HepG2 (cell line): Measurements from ENCODE around the gene FCN1. TPM values are rescaled to one million over a fixed set of nuclear protein-coding genes. Genes with fewer than 3 reads are reported as not detected.

Experiments
- ATAC-seq: fragments of 200-7000 bp; cut with Tn5 transposase; 3 replicates; pipeline ENCODE4 v1.9.1; 2020; ENCODE audit warnings: mild to moderate bottlenecking, moderate library complexity
- BruUV-seq: library from RNA; stranded (reverse); fragments of 400-500 nt; replicated peaks from 2 replicates; lab custom pipeline; 2021; lab: Mats Ljungman, UMichigan
- CTCF ChIA-PET: fragments of 300-600 bp; formaldehyde crosslinking; extraction: SDS; loops from one replicate; lab custom pipeline; 2021; ENCODE audit warnings: low total read pairs, inconsistent platforms, low intra/inter-chr PET ratio; lab: Yijun Ruan, JAX
- POLR2A ChIA-PET: fragments of 350-600 bp; sonication (Branson Sonifier 250); formaldehyde crosslinking; loops from one replicate; lab custom pipeline; 2020; ENCODE audit warnings: antibody characterized with exemption, inconsistent platforms; lab: Yijun Ruan, JAX
- DNase-seq: peaks from one replicate; pipeline ENCODE4 v3.0.0-alpha.2; 2015; ENCODE audit warnings: low spot score
- FAIRE-seq: peaks from 3 replicates; lab custom pipeline; 2011; peaks lifted over from hg19 to GRCh38; lab: Jason Lieb, UNC
- H2AFZ ChIP-seq: one replicate; pipeline ENCODE4 v1.6.1; 2011; ENCODE audit warnings: low read length, inconsistent platforms
- H3K27ac ChIP-seq: fragments of 300-600 bp; 3 replicates; pipeline ENCODE4 v1.8.0; 2011; ENCODE audit warnings: mixed run types, mild to moderate bottlenecking, mixed read lengths, low read length, inconsistent platforms; ENCODE audit not compliant: insufficient read depth; ENCODE audit errors: extremely low read length
- H3K27me3 ChIP-seq, 2 experiments: fragments of 200-600 bp in 1 of 2; 2 replicates in 1 of 2; 3 replicates in 1 of 2; pipeline versions ENCODE4 v1.6.0 to v1.8.0; 2011; ENCODE audit warnings: low read length in 2 of 2, mild to moderate bottlenecking in 2 of 2, moderate library complexity in 2 of 2, inconsistent platforms in 1 of 2; ENCODE audit not compliant: insufficient read depth in 2 of 2, control insufficient read depth in 1 of 2
- H3K36me3 ChIP-seq, 2 experiments: fragments of 200-600 bp in 1 of 2; replicated peaks in 1 of 2; 2 replicates in 1 of 2; 3 replicates in 1 of 2; pipeline versions ENCODE4 v1.5.1 to v1.8.0; 2011; ENCODE audit warnings: low read length in 2 of 2, inconsistent platforms in 1 of 2; ENCODE audit not compliant: insufficient read depth in 2 of 2, control insufficient read depth in 1 of 2
- H3K4me1 ChIP-seq: 2 replicates; pipeline ENCODE4 v1.5.1; 2012; ENCODE audit warnings: low read length, inconsistent platforms; ENCODE audit not compliant: insufficient read depth
- H3K4me2 ChIP-seq: 2 replicates; pipeline ENCODE4 v1.6.0; 2011; ENCODE audit warnings: low read depth, low read length, inconsistent platforms
- H3K4me3 ChIP-seq, 3 experiments: fragments of 200-600 bp in 1 of 3; sonication (generic), shearing (Covaris generic) in 1 of 3; replicated peaks in 1 of 3; 2 replicates each; pipeline ENCODE4 v1.5.1; 2011 to 2016; ENCODE audit warnings: low read length in 3 of 3, inconsistent platforms in 2 of 3, low read depth in 2 of 3, mild to moderate bottlenecking in 2 of 3, control low read depth in 1 of 3, mixed read lengths in 1 of 3; ENCODE audit not compliant: insufficient read depth in 1 of 3
- H3K79me2 ChIP-seq: one replicate; pipeline ENCODE4 v1.6.1; 2011; ENCODE audit warnings: low read length, inconsistent platforms; ENCODE audit not compliant: insufficient read depth
- H3K9ac ChIP-seq: 2 replicates; pipeline ENCODE4 v1.6.0; 2011; ENCODE audit warnings: mild to moderate bottlenecking, low read depth, low read length, inconsistent platforms; ENCODE audit not compliant: insufficient read depth
- H3K9me3 ChIP-seq: 2 replicates; pipeline ENCODE4 v1.5.1; 2012; ENCODE audit warnings: mild to moderate bottlenecking, low read length
- H4K20me1 ChIP-seq: 2 replicates; pipeline ENCODE4 v1.6.0; 2011; ENCODE audit warnings: inconsistent platforms, mild to moderate bottlenecking, low read length, moderate library complexity; ENCODE audit not compliant: insufficient read depth
- ATM ChIP-seq: fragments of 450-650 bp; IDR thresholded peaks from 2 replicates; pipeline ENCODE4 v1.7.1; 2017; ENCODE audit warnings: mild to moderate bottlenecking, borderline replicate concordance
- HNRNPLL ChIP-seq: fragments of 200-400 bp; formaldehyde crosslinking; IDR thresholded peaks from 2 replicates; pipeline ENCODE4 v1.6.1; 2017; ENCODE audit warnings: mild to moderate bottlenecking, low read depth, low read length; ENCODE audit not compliant: poor library complexity, severe bottlenecking
- RFXANK ChIP-seq: IDR thresholded peaks from 2 replicates; pipeline ENCODE4 v1.6.1; 2016
- SP5 ChIP-seq: IDR thresholded peaks from 2 replicates; pipeline ENCODE4 v1.6.1; 2016; ENCODE audit warnings: low read depth, borderline replicate concordance
- YY1 ChIP-seq: IDR thresholded peaks from 2 replicates; pipeline ENCODE4 v1.6.1; 2011; ENCODE audit warnings: low read length, low read depth, moderate library complexity, mild to moderate bottlenecking; ENCODE audit not compliant: insufficient read depth, insufficient replicate concordance
- ZBTB38 ChIP-seq: sonication (generic); formaldehyde crosslinking; IDR thresholded peaks from 2 replicates; pipeline ENCODE4 v1.5.1; 2020; ENCODE audit warnings: mild to moderate bottlenecking, missing genetic modification reagents
- ZNF768 ChIP-seq: sonication (generic); formaldehyde crosslinking; IDR thresholded peaks from 2 replicates; pipeline ENCODE4 v1.4.0; 2020; ENCODE audit warnings: missing genetic modification reagents
- WGBS: methylation state at CpG from one replicate; pipeline ENCODE4 v1.1.6; 2017; ENCODE audit warnings: low lambda C conversion rate; 5-methylcytosine and 5-hydroxymethylcytosine counted together
- in situ Hi-C: cut with HindIII; loops from 2 replicates; pipeline ENCODE4 v1.10.0; 2017; ENCODE audit warnings: low pct_unique_long_range_greater_than_20kb; ENCODE audit not compliant: extremely low pct_ligation_motif_present
- intact Hi-C: fragments of 100-400 bp; cut with micrococcal nuclease; formaldehyde crosslinking; loops from one replicate; pipeline ENCODE4 v1.10.0; 2022; ENCODE audit not compliant: unreplicated experiment
- polyA plus RNA-seq, 8 experiments: library from polyadenylated mRNA; depleted of rRNA in 3 of 8; stranded (reverse) in 7 of 8; unstranded in 1 of 8; fragments of >200 nt; fragmentation: Illumina TruSeq in 4 of 8; extraction: Trizol in 4 of 8; gene quantifications; 2 replicates each; pipeline versions ENCODE4 v1.2.1 to v1.2.3, GENCODE V29; 2011 to 2016; ENCODE audit warnings: low read depth in 4 of 8, missing spikeins in 1 of 8, mixed read lengths in 1 of 8; ENCODE audit not compliant: insufficient read depth in 1 of 8
- total RNA-seq, 5 experiments: library from RNA; depleted of rRNA; stranded (reverse); fragments of >200 nt; fragmentation: Illumina TruSeq; extraction: Trizol; gene quantifications; 2 replicates each; pipeline ENCODE4 v1.2.3, GENCODE V29; 2016; ENCODE audit warnings: low read depth in 1 of 5
- TF ChIP-seq, protein P1 (sequence below): sonication (generic); formaldehyde crosslinking; IDR thresholded peaks from 2 replicates; pipeline ENCODE4 v1.4.0; 2020; ENCODE audit warnings: mild to moderate bottlenecking, missing genetic modification reagents
- TF ChIP-seq, protein P2 (sequence below): IDR thresholded peaks from 2 replicates; pipeline ENCODE4 v1.6.1; 2016

The FCN1 gene
- total and polyA plus RNA-seq, 2 of the 13 experiments (the other 11 are each of a cell fraction or from before 2014, with no cell fraction given): not detected

DNA sequence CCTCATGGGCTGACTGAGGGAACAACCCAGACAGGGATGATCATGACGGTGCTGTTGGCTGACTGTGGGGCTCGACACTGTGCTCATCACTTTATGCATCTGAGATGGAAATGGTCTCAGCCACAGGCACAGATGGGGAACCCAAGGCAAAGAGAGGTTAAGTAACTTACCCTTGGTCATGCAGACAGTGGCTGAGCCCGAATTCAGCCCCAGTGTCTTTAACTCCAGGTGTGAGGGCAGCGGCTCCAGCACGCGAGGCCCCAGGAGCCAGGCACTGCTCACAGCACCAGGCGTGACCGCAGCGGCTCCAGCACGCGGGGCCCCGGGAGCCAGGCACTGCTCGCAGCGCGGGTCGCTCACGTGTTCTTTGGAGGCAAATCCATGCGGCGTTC, 45.3 kb upstream of the FCN1 start:
- intact Hi-C loops: no loop called here
- TF ChIP-seq HNRNPLL (no peak), RFXANK (no peak), YY1 (no peak), ZNF768 (CRISPR knock-in tag) (no peak), ZBTB38 (CRISPR knock-in tag) (no peak), SP5 (CRISPR knock-in tag) (no peak), ATM (no peak)
- TF ChIP-seq, protein P1, sequence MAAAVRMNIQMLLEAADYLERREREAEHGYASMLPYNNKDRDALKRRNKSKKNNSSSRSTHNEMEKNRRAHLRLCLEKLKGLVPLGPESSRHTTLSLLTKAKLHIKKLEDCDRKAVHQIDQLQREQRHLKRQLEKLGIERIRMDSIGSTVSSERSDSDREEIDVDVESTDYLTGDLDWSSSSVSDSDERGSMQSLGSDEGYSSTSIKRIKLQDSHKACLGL (CRISPR knock-in tag): no peak
- TF ChIP-seq, protein P2, sequence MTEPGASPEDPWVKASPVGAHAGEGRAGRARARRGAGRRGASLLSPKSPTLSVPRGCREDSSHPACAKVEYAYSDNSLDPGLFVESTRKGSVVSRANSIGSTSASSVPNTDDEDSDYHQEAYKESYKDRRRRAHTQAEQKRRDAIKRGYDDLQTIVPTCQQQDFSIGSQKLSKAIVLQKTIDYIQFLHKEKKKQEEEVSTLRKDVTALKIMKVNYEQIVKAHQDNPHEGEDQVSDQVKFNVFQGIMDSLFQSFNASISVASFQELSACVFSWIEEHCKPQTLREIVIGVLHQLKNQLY (CRISPR knock-in tag): no peak
- TF ChIP-seq, all 625 proteins: peak for 0
- Histone ChIP-seq H3K4me2 (no peak overlapping the region), H3K27me3 (peaks cover 9 to 48% of the 10 kb centered on the region in 2 experiments; a peak in 4 of 5 replicates), H3K9me3 (no peaks in the 10 kb centered on the region), H3K9ac (no peak overlapping the region), H3K79me2 (no peaks in the 10 kb centered on the region), H3K4me1 (no peaks in the 10 kb centered on the region), H3K27ac (no peak overlapping the region), H2AFZ (no peak overlapping the region), H4K20me1 (0 out of 2 replicates have a peak, but pooled peaks cover 7% of the 10 kb centered on the region), H3K4me3 (no peak overlapping the region), H3K36me3 (no peaks in the 10 kb centered on the region)
- no TSS peak for BruUV-seq
- in situ Hi-C loops: no loop called here
- no peak for DNase-seq
- CTCF ChIA-PET: no interaction called here
- WGBS: 52% methylated on average over 12 of the region's 19 CpGs
- FAIRE-seq: no peak
- no peak for ATAC-seq
- POLR2A ChIA-PET: no interaction called here
